Measurements from ENCODE around the gene LSAMP.

Gene LSAMP

GRCh38 chr3:115891006-115891636 lies 554.2 kb downstream of the LSAMP start:
- no peak overlapping the region for H3K4me3 ChIP-seq (ENCODE audit: low read depth, low read length)
- no peak overlapping the region for H2BK5ac ChIP-seq (ENCODE audit: low read depth, low read length, poor library complexity)
- no peaks in the 10 kb centered on the region for H3K9me3 ChIP-seq (ENCODE audit: insufficient read depth, low read depth, low read length)
- no peak overlapping the region for H3K4ac ChIP-seq (ENCODE audit: low read depth, low read length)
- WGBS (ENCODE audit: extremely low coverage, insufficient coverage, insufficient read length), result no CpG with 5 or more reads among the region's 2 CpGs
- H3K27me3 ChIP-seq (ENCODE audit: insufficient read depth, low read length), result no peaks in the 10 kb centered on the region
- no peak overlapping the region for H3K14ac ChIP-seq (ENCODE audit: low read length)
- no peak overlapping the region for H2BK12ac ChIP-seq (ENCODE audit: low read length)
- no peak overlapping the region for H3K23ac ChIP-seq (ENCODE audit: low read length)
- H4K8ac ChIP-seq (ENCODE audit: low read depth, low read length), result no peak overlapping the region
- H3K27ac ChIP-seq (ENCODE audit: low read depth, low read length), result no peak overlapping the region
- no peak overlapping the region for H3K18ac ChIP-seq (ENCODE audit: low read length)
- no peaks in the 10 kb centered on the region for H3K36me3 ChIP-seq (ENCODE audit: control insufficient read depth in 1 of 2, insufficient read depth in 2 of 2, low read length in 2 of 2)
- H2BK120ac ChIP-seq (ENCODE audit: insufficient read depth, low read length, poor library complexity), result no peak overlapping the region
- no peak for DNase-seq
- no peaks in the 10 kb centered on the region for H3K79me1 ChIP-seq (ENCODE audit: low read length)
- no peak overlapping the region for H2AK5ac ChIP-seq (ENCODE audit: low read length)
- H4K91ac ChIP-seq (ENCODE audit: low read depth, low read length), result no peak overlapping the region
- no peak overlapping the region for H4K12ac ChIP-seq (ENCODE audit: low read depth, low read length)
- no peak overlapping the region for H3K9ac ChIP-seq (ENCODE audit: low read length)
- no peaks in the 10 kb centered on the region for H3K4me1 ChIP-seq (ENCODE audit: control insufficient read depth in 1 of 2, insufficient read depth in 2 of 2, low read length in 2 of 2)
- H2AFZ ChIP-seq (ENCODE audit: insufficient read depth, low read length, poor library complexity), result no peak overlapping the region
- no peaks in the 10 kb centered on the region for H3K79me2 ChIP-seq (ENCODE audit: control insufficient read depth, insufficient read depth, low read length, poor library complexity)
- no peak overlapping the region for H3K4me2 ChIP-seq (ENCODE audit: low read length)

GRCh38 chr3:115890579-115890978 lies 554.7 kb downstream of the LSAMP start:
- H3K23ac ChIP-seq (ENCODE audit: low read length), result no peak overlapping the region
- H2BK12ac ChIP-seq (ENCODE audit: low read length), result no peak overlapping the region
- H2AK5ac ChIP-seq (ENCODE audit: low read length), result no peak overlapping the region
- H4K91ac ChIP-seq (ENCODE audit: low read depth, low read length), result no peak overlapping the region
- no peaks in the 10 kb centered on the region for H3K36me3 ChIP-seq (ENCODE audit: control insufficient read depth in 1 of 2, insufficient read depth in 2 of 2, low read length in 2 of 2)
- H2BK120ac ChIP-seq (ENCODE audit: insufficient read depth, low read length, poor library complexity), result no peak overlapping the region
- H3K14ac ChIP-seq (ENCODE audit: low read length), result no peak overlapping the region
- H3K27me3 ChIP-seq (ENCODE audit: insufficient read depth, low read length), result no peaks in the 10 kb centered on the region
- no peaks in the 10 kb centered on the region for H3K79me2 ChIP-seq (ENCODE audit: control insufficient read depth, insufficient read depth, low read length, poor library complexity)
- DNase-seq, result no peak
- H2BK5ac ChIP-seq (ENCODE audit: low read depth, low read length, poor library complexity), result no peak overlapping the region
- H4K12ac ChIP-seq (ENCODE audit: low read depth, low read length), result no peak overlapping the region
- no peak overlapping the region for H3K9ac ChIP-seq (ENCODE audit: low read length)
- no peak overlapping the region for H2AFZ ChIP-seq (ENCODE audit: insufficient read depth, low read length, poor library complexity)
- H3K18ac ChIP-seq (ENCODE audit: low read length), result no peak overlapping the region
- H3K4me2 ChIP-seq (ENCODE audit: low read length), result no peak overlapping the region
- no peak overlapping the region for H3K4ac ChIP-seq (ENCODE audit: low read depth, low read length)
- H3K79me1 ChIP-seq (ENCODE audit: low read length), result no peaks in the 10 kb centered on the region
- H3K9me3 ChIP-seq (ENCODE audit: insufficient read depth, low read depth, low read length), result no peaks in the 10 kb centered on the region
- 100% methylated on average over 1 of the region's 2 CpGs for WGBS (ENCODE audit: extremely low coverage, insufficient coverage, insufficient read length)
- H3K4me1 ChIP-seq (ENCODE audit: control insufficient read depth in 1 of 2, insufficient read depth in 2 of 2, low read length in 2 of 2), result no peaks in the 10 kb centered on the region
- no peak overlapping the region for H4K8ac ChIP-seq (ENCODE audit: low read depth, low read length)
- H3K4me3 ChIP-seq (ENCODE audit: low read depth, low read length), result no peak overlapping the region
- no peak overlapping the region for H3K27ac ChIP-seq (ENCODE audit: low read depth, low read length)

GRCh38 chr3:115885621-115886020 lies 559.7 kb downstream of the LSAMP start:
- H3K27ac ChIP-seq (ENCODE audit: low read depth, low read length), result no peak overlapping the region
- no peak overlapping the region for H2AK5ac ChIP-seq (ENCODE audit: low read length)
- H3K36me3 ChIP-seq (ENCODE audit: control insufficient read depth in 1 of 2, insufficient read depth in 2 of 2, low read length in 2 of 2), result no peaks in the 10 kb centered on the region
- no peaks in the 10 kb centered on the region for H3K79me2 ChIP-seq (ENCODE audit: control insufficient read depth, insufficient read depth, low read length, poor library complexity)
- H3K4me2 ChIP-seq (ENCODE audit: low read length), result no peak overlapping the region
- H4K91ac ChIP-seq (ENCODE audit: low read depth, low read length), result no peak overlapping the region
- no peak overlapping the region for H3K4me3 ChIP-seq (ENCODE audit: low read depth, low read length)
- H3K79me1 ChIP-seq (ENCODE audit: low read length), result no peaks in the 10 kb centered on the region
- no peak overlapping the region for H3K4ac ChIP-seq (ENCODE audit: low read depth, low read length)
- H2BK12ac ChIP-seq (ENCODE audit: low read length), result no peak overlapping the region
- H3K9me3 ChIP-seq (ENCODE audit: insufficient read depth, low read depth, low read length), result no peaks in the 10 kb centered on the region
- H3K4me1 ChIP-seq (ENCODE audit: control insufficient read depth in 1 of 2, insufficient read depth in 2 of 2, low read length in 2 of 2), result no peaks in the 10 kb centered on the region
- no peak overlapping the region for H4K8ac ChIP-seq (ENCODE audit: low read depth, low read length)
- no peak overlapping the region for H3K9ac ChIP-seq (ENCODE audit: low read length)
- H3K18ac ChIP-seq (ENCODE audit: low read length), result no peak overlapping the region
- no peak overlapping the region for H2AFZ ChIP-seq (ENCODE audit: insufficient read depth, low read length, poor library complexity)
- H3K14ac ChIP-seq (ENCODE audit: low read length), result no peak overlapping the region
- no peak overlapping the region for H2BK5ac ChIP-seq (ENCODE audit: low read depth, low read length, poor library complexity)
- no peak overlapping the region for H2BK120ac ChIP-seq (ENCODE audit: insufficient read depth, low read length, poor library complexity)
- no CpG with 5 or more reads among the region's 2 CpGs for WGBS (ENCODE audit: extremely low coverage, insufficient coverage, insufficient read length)
- no peak for DNase-seq
- no peaks in the 10 kb centered on the region for H3K27me3 ChIP-seq (ENCODE audit: insufficient read depth, low read length)
- no peak overlapping the region for H3K23ac ChIP-seq (ENCODE audit: low read length)
- H4K12ac ChIP-seq (ENCODE audit: low read depth, low read length), result no peak overlapping the region

- H2AFZ ChIP-seq (ENCODE audit: insufficient read depth, low read length, poor library complexity), result no peak overlapping the region
- H3K4ac ChIP-seq (ENCODE audit: low read depth, low read length), result no peak overlapping the region
- H3K4me3 ChIP-seq (ENCODE audit: low read depth, low read length), result no peak overlapping the region
- H2BK12ac ChIP-seq (ENCODE audit: low read length), result no peak overlapping the region
- no peaks in the 10 kb centered on the region for H3K9me3 ChIP-seq (ENCODE audit: insufficient read depth, low read depth, low read length)
- H4K8ac ChIP-seq (ENCODE audit: low read depth, low read length), result no peak overlapping the region
- no CpG with 5 or more reads among the region's 1 CpG for WGBS (ENCODE audit: extremely low coverage, insufficient coverage, insufficient read length)
- H3K18ac ChIP-seq (ENCODE audit: low read length), result no peak overlapping the region
- no peak overlapping the region for H3K4me2 ChIP-seq (ENCODE audit: low read length)
- no peaks in the 10 kb centered on the region for H3K79me1 ChIP-seq (ENCODE audit: low read length)
- no peak overlapping the region for H2BK120ac ChIP-seq (ENCODE audit: insufficient read depth, low read length, poor library complexity)
- no peak overlapping the region for H2AK5ac ChIP-seq (ENCODE audit: low read length)
- H3K14ac ChIP-seq (ENCODE audit: low read length), result no peak overlapping the region
- no peaks in the 10 kb centered on the region for H3K27me3 ChIP-seq (ENCODE audit: insufficient read depth, low read length)
- no peak overlapping the region for H3K27ac ChIP-seq (ENCODE audit: low read depth, low read length)
- H3K79me2 ChIP-seq (ENCODE audit: control insufficient read depth, insufficient read depth, low read length, poor library complexity), result no peaks in the 10 kb centered on the region
- no peak overlapping the region for H3K9ac ChIP-seq (ENCODE audit: low read length)
- H4K12ac ChIP-seq (ENCODE audit: low read depth, low read length), result no peak overlapping the region
- H2BK5ac ChIP-seq (ENCODE audit: low read depth, low read length, poor library complexity), result no peak overlapping the region
- H4K91ac ChIP-seq (ENCODE audit: low read depth, low read length), result no peak overlapping the region
- no peaks in the 10 kb centered on the region for H3K36me3 ChIP-seq (ENCODE audit: control insufficient read depth in 1 of 2, insufficient read depth in 2 of 2, low read length in 2 of 2)
- no peak for DNase-seq
- no peaks in the 10 kb centered on the region for H3K4me1 ChIP-seq (ENCODE audit: control insufficient read depth in 1 of 2, insufficient read depth in 2 of 2, low read length in 2 of 2)
- H3K23ac ChIP-seq (ENCODE audit: low read length), result no peak overlapping the region
These were observed 567.7 kb downstream of the LSAMP start for GRCh38 chr3:115877615-115877899.

Data from trophoblast cell (in vitro differentiated cells and primary cell).